Left colon (tissue), 2 donors: Measurements from ENCODE around the gene SATB1. TPM values are rescaled to one million over a fixed set of nuclear protein-coding genes. Genes with fewer than 3 reads are reported as not detected.

Source experiments
- ATAC-seq: fragments of 200-7000 bp; cut with Tn5 transposase; one replicate; pipeline ENCODE4 v1.9.1; 2020; ENCODE audit warnings: mild to moderate bottlenecking, moderate library complexity
- DNase-seq, 2 donors: peaks; one replicate each; pipeline ENCODE4 v3.0.0-alpha.2; 2020
- intact Hi-C, 2 donors: fragments of 100-400 bp; cut with DNase I in 1 of 2; cut with micrococcal nuclease in 1 of 2; formaldehyde crosslinking; loops; one replicate each; pipeline versions ENCODE4 v1.11.2 to v1.14.0; 2022; cut with DNase I, micrococcal nuclease
- total RNA-seq, 2 donors: library from RNA; stranded (reverse); fragmentation: NEBNext Ultra II Directional; extraction: Animal tissue kit (Norgen Biotek cat#: 25700); gene quantifications; one replicate each; pipeline ENCODE4 v1.2.1, GENCODE V29; 2021
- donor health status: DM: no; HTN: no; CAD: no.
- donor health status: DM: yes; HTN: yes; CAD: no.

The SATB1 gene
- total RNA-seq, 2 donors from 2014 or later, result 27.2 to 38.3 TPM

DNA sequence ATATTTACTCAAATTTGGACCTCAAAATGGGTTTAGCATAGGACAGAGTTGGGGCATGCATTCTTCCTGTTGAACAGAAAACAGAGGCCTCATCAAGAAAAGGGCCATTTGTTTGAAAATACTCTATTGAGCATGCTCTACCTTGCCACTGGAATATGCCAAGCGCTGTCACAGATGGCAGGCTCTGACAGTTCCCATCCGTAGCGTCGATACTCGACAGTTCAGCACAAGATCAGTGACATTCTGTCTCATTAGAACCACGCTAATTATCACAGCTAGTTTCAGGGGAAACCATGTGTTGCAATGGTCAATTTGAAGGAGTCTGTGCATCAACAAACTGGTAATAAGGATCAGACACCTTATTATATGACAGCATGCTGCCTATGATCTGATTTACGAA, 54.5 kb downstream of the SATB1 start:
- intact Hi-C loops, result no loop called here
- DNase-seq, result no peak
- no peak for ATAC-seq

DNA sequence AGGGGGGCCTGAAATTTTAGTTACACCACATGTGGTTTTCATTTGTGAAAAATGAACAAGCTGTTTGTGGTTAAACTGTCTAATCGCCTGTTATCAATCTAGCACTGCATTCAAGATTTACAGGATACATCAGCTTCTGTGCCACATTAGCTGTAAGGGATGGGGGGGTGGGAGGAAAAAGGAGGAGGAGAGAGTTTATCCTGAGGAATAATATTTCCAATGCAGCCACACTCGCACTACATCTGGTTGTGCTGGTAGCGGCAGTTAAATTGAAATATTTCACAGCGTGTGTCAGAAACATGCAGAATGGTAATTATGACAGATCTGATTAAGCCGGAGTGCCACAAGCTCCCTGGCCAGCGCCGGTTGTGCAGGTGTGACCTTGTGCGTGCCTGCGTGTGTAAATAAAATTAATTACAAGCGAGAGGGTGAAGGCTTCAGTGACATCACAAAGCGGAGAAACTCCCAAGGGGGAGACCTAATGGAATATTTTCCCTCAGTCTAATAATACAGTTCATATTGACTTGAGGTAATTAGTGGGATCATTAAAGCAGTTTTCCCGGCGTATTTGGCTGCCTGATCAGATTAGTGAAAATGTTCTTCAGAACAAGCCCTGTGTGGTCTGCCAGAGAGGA, 55.5 kb downstream of the SATB1 start:
- intact Hi-C loops, result no loop called here
- no peak for ATAC-seq
- no peak for DNase-seq

- ATAC-seq, result no peak
- intact Hi-C loops, result no loop called here
- no peak for DNase-seq
These were observed 58.9 kb downstream of the SATB1 start for GRCh38 chr3:18366258-18366657.

- DNase-seq (no peak), ATAC-seq (no peak)
- intact Hi-C loops, result no loop called here
These were observed 61.8 kb downstream of the SATB1 start for GRCh38 chr3:18363338-18363737.

GRCh38 chr3:18357747-18358146, 67.4 kb downstream of the SATB1 start:
- DNase-seq (no peak), ATAC-seq (no peak)
- intact Hi-C loops, result no loop called here

- intact Hi-C loops, result no loop called here
- DNase-seq (no peak), ATAC-seq (no peak)
These were observed 69.3 kb downstream of the SATB1 start for GRCh38 chr3:18355832-18356231.

- DNase-seq, result no peak
- intact Hi-C loops, result no loop called here
- ATAC-seq, result no peak
These were observed 70.4 kb downstream of the SATB1 start for GRCh38 chr3:18354701-18355100.

- intact Hi-C loops, result no loop called here
- ATAC-seq, result peak; percentile 98
- peak; percentile 70 to 74 for DNase-seq
These were observed 73.1 kb downstream of the SATB1 start for GRCh38 chr3:18351823-18352744.

DNA sequence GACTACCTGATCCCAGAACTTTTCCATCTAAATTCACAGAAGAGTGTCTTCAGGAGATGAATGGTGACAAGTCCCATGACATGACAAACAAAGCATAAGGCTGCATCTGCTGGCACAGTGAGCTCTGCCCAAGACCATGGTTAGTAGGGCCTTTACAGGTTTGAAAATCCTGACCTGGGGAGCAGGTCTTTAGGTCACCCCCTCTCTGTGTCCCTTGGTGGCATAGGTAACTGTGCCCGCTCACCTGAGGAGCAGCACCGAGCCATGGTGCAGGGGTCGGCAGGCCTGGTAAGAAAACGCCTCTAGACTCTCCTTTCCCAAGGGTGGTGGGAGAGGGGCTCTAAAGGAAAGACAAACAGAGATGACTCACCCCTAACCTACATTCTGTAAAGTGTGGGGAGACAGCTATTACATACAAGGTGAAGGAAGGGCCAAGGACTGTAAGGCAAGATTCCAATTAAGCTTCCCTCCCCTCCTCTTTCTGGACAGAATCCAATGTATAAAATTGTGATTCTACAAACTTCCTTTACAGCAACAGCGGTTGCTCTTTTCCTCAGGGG, 74.0 kb downstream of the SATB1 start:
- ATAC-seq (peak; percentile 31), DNase-seq (no peak)
- intact Hi-C loops, result no loop called here

DNA sequence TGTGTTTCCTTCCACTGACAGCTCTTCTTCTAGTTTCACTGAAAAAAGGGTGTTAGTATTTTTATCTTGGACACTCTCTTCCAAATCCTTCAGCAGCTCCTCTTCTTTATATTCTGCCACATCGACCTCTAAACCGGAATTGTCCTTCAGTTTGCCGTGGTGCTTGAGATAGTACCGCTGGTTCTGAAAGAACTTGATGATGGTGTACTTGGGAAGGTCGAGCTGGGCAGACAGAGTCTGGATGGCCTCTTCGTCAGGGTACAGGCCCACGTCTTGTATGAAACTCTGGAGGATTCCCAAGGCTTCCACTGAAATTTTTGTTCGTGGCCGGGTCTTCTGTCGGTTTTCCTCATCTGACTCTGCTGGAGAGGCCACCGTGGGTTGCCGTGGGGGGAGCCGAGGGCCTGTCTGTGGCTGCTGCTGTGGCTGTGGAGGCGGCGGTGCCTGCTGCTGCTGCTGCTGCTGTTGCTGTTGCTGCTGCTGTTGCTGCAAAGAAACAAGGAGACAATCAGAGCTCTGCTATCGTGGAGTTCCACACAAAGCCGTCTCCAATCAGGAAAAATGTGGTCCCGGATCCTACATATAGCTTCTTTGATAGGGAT, 75.8 kb downstream of the SATB1 start:
- no peak for ATAC-seq
- no peak for DNase-seq
- intact Hi-C loops, result no loop called here

DNA sequence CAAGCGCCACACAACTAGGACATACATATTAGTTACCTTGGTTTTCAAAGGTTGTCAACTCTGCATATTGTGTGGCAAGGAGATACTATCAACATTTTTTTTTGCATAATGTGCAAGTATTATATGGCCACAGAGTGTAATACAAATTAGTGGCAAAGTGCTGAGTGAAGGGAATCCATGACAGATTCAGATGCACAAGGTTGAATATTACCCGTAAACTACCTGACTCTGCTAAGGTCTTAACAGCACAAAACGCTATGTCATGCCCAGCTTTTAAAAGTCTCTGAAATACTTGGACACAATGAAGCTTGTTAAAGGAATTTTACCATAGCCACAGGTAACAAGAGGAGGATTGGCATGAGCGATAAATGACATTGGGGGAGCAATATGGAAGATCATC, 79.0 kb downstream of the SATB1 start:
- intact Hi-C loops, result no loop called here
- DNase-seq (no peak), ATAC-seq (no peak)

- DNase-seq (no peak), ATAC-seq (no peak)
- intact Hi-C loops, result no loop called here
These were observed 80.1 kb downstream of the SATB1 start for GRCh38 chr3:18345015-18345367.

GRCh38 chr3:18344306-18345014, 80.7 kb downstream of the SATB1 start:
- intact Hi-C loops, result no loop called here
- DNase-seq, result no peak

GRCh38 chr3:18343809-18344208, 81.3 kb downstream of the SATB1 start:
- intact Hi-C loops, result no loop called here
- ATAC-seq (no peak), DNase-seq (no peak)

More at GRCh38 chr3:18344306-18345014, 80.7 kb downstream of the SATB1 start:
- ATAC-seq, result no peak

DNA sequence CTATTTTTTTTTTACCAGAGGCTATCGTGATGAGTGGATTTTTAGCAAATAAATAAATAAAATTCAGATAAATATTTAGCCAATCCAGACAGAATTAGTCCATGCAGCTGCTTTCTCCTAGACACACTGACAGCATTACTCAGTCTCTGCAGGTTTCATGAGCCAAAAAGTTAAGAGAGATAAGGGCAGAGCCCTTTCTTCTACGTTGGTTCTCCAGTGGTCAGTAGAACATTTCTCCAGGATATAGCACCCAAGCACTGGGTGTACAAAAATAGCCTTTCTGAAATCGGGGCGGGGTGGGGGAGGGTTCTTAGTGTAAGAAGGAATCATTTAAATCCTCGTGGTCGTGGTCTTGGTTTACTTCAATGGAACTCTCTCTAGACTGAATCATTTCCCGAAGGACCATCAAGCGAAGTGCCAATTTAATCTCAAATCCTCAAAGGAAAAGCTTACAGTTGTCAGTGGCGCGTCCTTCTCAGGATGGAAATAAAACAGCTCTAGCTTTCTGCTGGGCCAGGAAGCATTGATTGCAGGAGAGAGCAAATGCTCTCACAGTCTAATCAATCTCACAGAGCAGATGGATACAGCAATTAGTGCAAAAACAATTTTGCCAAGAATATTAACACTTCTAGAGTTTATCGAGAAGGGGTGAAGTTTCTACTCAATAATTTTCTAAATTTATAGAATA, 86.2 kb downstream of the SATB1 start:
- DNase-seq (no peak), ATAC-seq (no peak)
- intact Hi-C loops, result no loop called here

DNA sequence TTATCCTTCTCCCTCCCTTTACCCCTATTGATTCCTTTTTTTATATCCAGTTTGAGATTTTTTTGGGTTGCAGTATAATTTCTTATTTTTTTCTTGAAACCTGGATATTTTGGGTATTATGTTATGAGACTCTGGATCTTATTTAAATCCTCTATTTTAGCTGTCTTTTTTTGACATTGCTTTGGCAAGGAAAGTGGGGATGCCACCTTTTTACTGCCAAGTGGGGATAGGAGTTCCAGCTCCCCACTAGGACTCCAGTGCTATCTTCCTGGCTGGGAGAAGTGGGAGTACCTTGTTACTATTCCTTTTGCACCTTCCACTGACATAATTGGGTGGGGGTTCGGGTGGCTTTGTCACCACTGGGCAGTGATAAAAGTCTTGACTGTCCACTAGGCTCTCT, 87.9 kb downstream of the SATB1 start:
- DNase-seq (no peak), ATAC-seq (no peak)
- intact Hi-C loops, result no loop called here

DNA sequence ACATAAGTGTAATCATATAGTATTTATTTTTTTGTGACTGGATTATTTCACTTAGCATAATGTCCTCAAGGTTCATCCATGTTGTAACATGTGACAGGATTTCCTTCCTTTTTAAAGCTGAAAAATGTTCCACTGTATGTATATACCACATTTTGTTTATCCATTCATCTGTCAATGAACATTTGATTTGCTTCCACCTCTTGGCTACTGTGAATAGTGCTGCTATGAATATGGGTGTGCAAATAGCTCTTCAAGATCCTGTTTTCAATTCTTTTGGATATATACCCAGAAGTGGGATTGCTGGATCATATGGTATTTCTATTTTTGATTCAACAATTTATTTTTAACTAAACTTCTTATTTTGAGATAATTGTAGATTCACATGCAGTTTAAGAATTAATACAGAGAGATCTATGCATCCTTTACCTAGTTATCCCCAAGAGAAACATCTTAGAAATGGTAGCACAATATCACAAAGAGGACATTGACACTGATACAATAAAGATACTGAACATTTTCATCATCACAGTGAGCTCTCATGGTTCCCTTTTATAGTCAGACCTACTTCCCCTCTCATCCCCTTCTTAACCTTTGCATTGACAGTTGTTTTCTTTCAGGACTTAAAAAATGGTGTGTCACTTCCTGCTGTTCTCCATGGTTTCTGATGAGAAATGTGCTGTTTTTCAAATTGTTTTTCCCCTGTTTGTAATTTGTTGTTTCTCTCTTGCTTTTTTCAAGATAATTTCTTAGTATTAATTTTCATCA, 90.1 kb downstream of the SATB1 start:
- no peak for DNase-seq
- ATAC-seq, result no peak
- intact Hi-C loops, result no loop called here
